HEK293 (cell line): ENCODE measurements around the gene CBX8.

Experiments used
- CTCF ChIA-PET: fragments of 350-600 bp; formaldehyde crosslinking; extraction: SDS; loops from one replicate; lab custom pipeline; 2021; ENCODE audit warnings: antibody characterized with exemption; lab: Yijun Ruan, JAX
- POLR2A ChIA-PET: fragments of 300-600 bp; formaldehyde crosslinking; extraction: SDS; loops from one replicate; lab custom pipeline; 2020; ENCODE audit warnings: antibody characterized with exemption, inconsistent platforms; lab: Yijun Ruan, JAX
- H3K27ac ChIP-seq: fragments of 200-500 bp; sonication (Bioruptor generic); 2 replicates; pipeline ENCODE4 v1.5.1; 2014; ENCODE audit warnings: low read depth, low read length, control low read depth, inconsistent platforms; ENCODE audit errors: extremely low read depth
- H3K36me3 ChIP-seq, 2 experiments: fragments of 200-500 bp in 1 of 2; sonication (Bioruptor generic) in 1 of 2; 1 replicate in 1 of 2; 2 replicates in 1 of 2; pipeline ENCODE4 v1.5.1; 2014 to 2017; ENCODE audit warnings: inconsistent platforms in 2 of 2, low read length in 2 of 2; ENCODE audit not compliant: control insufficient read depth in 2 of 2, insufficient read depth in 1 of 2
- H3K4me1 ChIP-seq: fragments of 200-500 bp; sonication (Bioruptor generic); 2 replicates; pipeline ENCODE4 v1.5.1; 2014; ENCODE audit warnings: mild to moderate bottlenecking, low read length, inconsistent platforms; ENCODE audit not compliant: control insufficient read depth, insufficient read depth
- H3K4me3 ChIP-seq: 2 replicates; pipeline ENCODE4 v1.5.1; 2011; ENCODE audit warnings: low read depth, mild to moderate bottlenecking, control low read depth, low read length, moderate library complexity
- H3K9me3 ChIP-seq: fragments of 200-500 bp; sonication (Bioruptor generic); 2 replicates; pipeline ENCODE4 v1.5.1; 2014; ENCODE audit warnings: low read depth, low read length, inconsistent platforms; ENCODE audit not compliant: control insufficient read depth, insufficient read depth
- BCL11A ChIP-seq: fragments of 450-650 bp; formaldehyde crosslinking; IDR thresholded peaks from 2 replicates; pipeline ENCODE4 v1.5.1; 2016; ENCODE audit warnings: low read depth, missing biosample characterization, missing genetic modification characterization
- BCL11B ChIP-seq: fragments of 450-650 bp; formaldehyde crosslinking; IDR thresholded peaks from 2 replicates; pipeline ENCODE4 v1.5.1; 2016; ENCODE audit warnings: low read depth, missing biosample characterization, missing genetic modification characterization
- GLI4 ChIP-seq: fragments of 450-650 bp; formaldehyde crosslinking; IDR thresholded peaks from 2 replicates; pipeline ENCODE4 v1.5.1; 2016; ENCODE audit warnings: missing biosample characterization, missing genetic modification characterization
- GLIS1 ChIP-seq: fragments of 450-650 bp; formaldehyde crosslinking; IDR thresholded peaks from 2 replicates; pipeline ENCODE4 v1.5.1; 2016; ENCODE audit warnings: missing biosample characterization, missing genetic modification characterization
- GLIS2 ChIP-seq: fragments of 450-650 bp; formaldehyde crosslinking; IDR thresholded peaks from 2 replicates; pipeline ENCODE4 v1.5.1; 2016; ENCODE audit warnings: missing biosample characterization, missing genetic modification characterization
- PRDM1 ChIP-seq: fragments of 450-650 bp; formaldehyde crosslinking; IDR thresholded peaks from 2 replicates; pipeline ENCODE4; 2016; ENCODE audit warnings: missing biosample characterization, missing genetic modification characterization
- WT1 ChIP-seq: fragments of 450-650 bp; formaldehyde crosslinking; IDR thresholded peaks from 2 replicates; pipeline ENCODE4 v1.5.1; 2016; ENCODE audit warnings: missing biosample characterization, missing genetic modification characterization
- ZBTB8A ChIP-seq: fragments of 450-650 bp; formaldehyde crosslinking; IDR thresholded peaks from 2 replicates; pipeline ENCODE4 v1.5.1; 2016; ENCODE audit warnings: missing biosample characterization, missing genetic modification characterization
- ZFP69B ChIP-seq: fragments of 450-650 bp; formaldehyde crosslinking; IDR thresholded peaks from 2 replicates; pipeline ENCODE4 v1.5.1; 2016; ENCODE audit warnings: missing biosample characterization, missing genetic modification characterization
- ZNF19 ChIP-seq: fragments of 450-650 bp; formaldehyde crosslinking; IDR thresholded peaks from 2 replicates; pipeline ENCODE4; 2016; ENCODE audit warnings: missing biosample characterization, missing genetic modification characterization, low read depth
- ZNF341 ChIP-seq: fragments of 450-650 bp; formaldehyde crosslinking; IDR thresholded peaks from 2 replicates; pipeline ENCODE4; 2016; ENCODE audit warnings: low read depth, missing biosample characterization, missing genetic modification characterization
- ZNF426 ChIP-seq: fragments of 450-650 bp; formaldehyde crosslinking; IDR thresholded peaks from 2 replicates; pipeline ENCODE4 v1.5.1; 2017; ENCODE audit warnings: missing biosample characterization, missing genetic modification characterization, mild to moderate bottlenecking, inconsistent platforms, moderate library complexity
- ZNF48 ChIP-seq: fragments of 450-650 bp; formaldehyde crosslinking; IDR thresholded peaks from 2 replicates; pipeline ENCODE4 v1.5.1; 2016; ENCODE audit warnings: missing biosample characterization, missing genetic modification characterization
- ZNF501 ChIP-seq: fragments of 450-650 bp; formaldehyde crosslinking; IDR thresholded peaks from 2 replicates; pipeline ENCODE4 v1.5.1; 2016; ENCODE audit warnings: missing biosample characterization, missing genetic modification characterization
- ZNF624 ChIP-seq: fragments of 450-650 bp; formaldehyde crosslinking; IDR thresholded peaks from 2 replicates; pipeline ENCODE4 v1.5.1; 2017; ENCODE audit warnings: missing biosample characterization, missing genetic modification characterization
- ZNF626 ChIP-seq: fragments of 450-650 bp; sonication (Bioruptor Pico); formaldehyde crosslinking; IDR thresholded peaks from 2 replicates; pipeline ENCODE4 v1.5.1; 2018; ENCODE audit warnings: missing biosample characterization, missing genetic modification characterization, inconsistent platforms
- ZNF692 ChIP-seq: fragments of 450-650 bp; formaldehyde crosslinking; IDR thresholded peaks from 2 replicates; pipeline ENCODE4 v1.5.1; 2016; ENCODE audit warnings: missing biosample characterization, missing genetic modification characterization
- ZNF747 ChIP-seq: fragments of 450-650 bp; formaldehyde crosslinking; IDR thresholded peaks from 2 replicates; pipeline ENCODE4 v1.5.1; 2016; ENCODE audit warnings: missing biosample characterization, missing genetic modification characterization
- ZNF76 ChIP-seq: fragments of 450-650 bp; formaldehyde crosslinking; IDR thresholded peaks from 2 replicates; pipeline ENCODE4; 2016; ENCODE audit warnings: low read depth, missing biosample characterization, missing genetic modification characterization, borderline replicate concordance
- ZSCAN23 ChIP-seq: fragments of 450-650 bp; formaldehyde crosslinking; IDR thresholded peaks from 2 replicates; pipeline ENCODE4 v1.5.1; 2016; ENCODE audit warnings: missing biosample characterization, missing genetic modification characterization

CBX8 gene

GRCh38 chr17:79843474-79843815 lies 46.6 kb upstream of the CBX8 start:
- POLR2A ChIA-PET = interaction anchor here (1.8 kb wide), 1 partner anchor 33 kb away, joined by 3 read pairs; no protein-coding TSS in a partner anchor
- Histone ChIP-seq H3K36me3 (no peaks in the 10 kb centered on the region), H3K4me3 (peak overlapping the region; percentile 37; the same call in 1 of the 2 replicates), H3K4me1 (peaks cover 16% of the 10 kb centered on the region; the same call in 1 of the 2 replicates), H3K9me3 (no peaks in the 10 kb centered on the region), H3K27ac (no peak overlapping the region; the same call in 1 of the 2 replicates)
- CTCF ChIA-PET = interaction anchor here (0.6 to 4.1 kb wide), 7 partner anchors 8 to 688 kb away, joined by 3 to 34 read pairs (median 4); partner anchors contain the start of gene CBX8
- no peak for TF ChIP-seq ZNF341 (tag by site-specific recombination)
- no peak for TF ChIP-seq ZFP69B (tag by site-specific recombination)
- no peak for TF ChIP-seq ZNF624 (tag by site-specific recombination)
- no peak for TF ChIP-seq ZNF76 (tag by site-specific recombination)
- TF ChIP-seq ZNF747 (tag by site-specific recombination) = no peak
- no peak for TF ChIP-seq ZNF692
- TF ChIP-seq ZSCAN23 (tag by site-specific recombination) = no peak
- no peak for TF ChIP-seq ZNF501 (tag by site-specific recombination)
- no peak for TF ChIP-seq BCL11A (tag by site-specific recombination)

- Histone ChIP-seq H3K27ac (no peak overlapping the region), H3K4me1 (peaks cover 16% of the 10 kb centered on the region), H3K4me3 (no peak overlapping the region), H3K9me3 (no peaks in the 10 kb centered on the region), H3K36me3 (no peaks in the 10 kb centered on the region)
- ChIA-PET CTCF (interaction anchor here (0.6 to 4.1 kb wide), 5 partner anchors 13 to 161 kb away, joined by 3 to 34 read pairs (median 4); no protein-coding TSS in a partner anchor), POLR2A (interaction anchor here (1.8 kb wide), 1 partner anchor 33 kb away, joined by 3 read pairs; no protein-coding TSS in a partner anchor)
- TF ChIP-seq ZNF426 (tag by site-specific recombination) (no peak), PRDM1 (tag by site-specific recombination) (no peak), ZNF626 (tag by site-specific recombination) (no peak), ZBTB8A (tag by site-specific recombination) (0 out of 2 replicates have a peak, but pooled peaks have one; percentile 21), BCL11B (tag by site-specific recombination) (no peak)
Measured at GRCh38 chr17:79842656-79843473, 46.0 kb upstream of the CBX8 start.

GRCh38 chr17:79842136-79842655 lies 45.3 kb upstream of the CBX8 start:
- peaks cover 0 to 5% of the 10 kb centered on the region in 2 experiments; a peak in 1 of 3 replicates for H3K36me3 ChIP-seq
- H3K4me1 ChIP-seq = peaks cover 23% of the 10 kb centered on the region
- POLR2A ChIA-PET = interaction anchor here (1.5 to 4.0 kb wide), 3 partner anchors 31 to 45 kb away, joined by 3 to 74 read pairs (median 8); partner anchors contain the start of gene CBX8
- no peak for TF ChIP-seq ZNF48 (tag by site-specific recombination)
- peak; percentile 45; the same call in 1 of the 2 replicates for TF ChIP-seq GLIS2
- no peak for TF ChIP-seq GLI4 (tag by site-specific recombination)
- no peak for TF ChIP-seq WT1 (tag by site-specific recombination)
- TF ChIP-seq GLIS1 (tag by site-specific recombination) = peak; percentile 35; the same call in 1 of the 2 replicates
- no peak for TF ChIP-seq ZNF19 (tag by site-specific recombination)
- no peak overlapping the region for H3K4me3 ChIP-seq
- CTCF ChIA-PET = interaction anchor here (0.6 to 1.7 kb wide), 6 partner anchors 9 to 162 kb away, joined by 3 to 7 read pairs (median 4); no protein-coding TSS in a partner anchor
- H3K27ac ChIP-seq = no peak overlapping the region
- no peaks in the 10 kb centered on the region for H3K9me3 ChIP-seq
